Activated CD8-positive, alpha-beta memory T cell treated with anti-CD3 and anti-CD28 coated beads, Interleukin-2, amount 50 U/mL, for 4 hours (primary cell): Measurements from ENCODE around the gene PLCB1.
A peak's percentile ranks its signal among the peaks of the same experiment; 100 is the strongest.

ENCODE experiments used
- DNase-seq: peaks from one replicate; pipeline ENCODE4 v3.0.0-alpha.2; 2020

PLCB1 gene

DNA sequence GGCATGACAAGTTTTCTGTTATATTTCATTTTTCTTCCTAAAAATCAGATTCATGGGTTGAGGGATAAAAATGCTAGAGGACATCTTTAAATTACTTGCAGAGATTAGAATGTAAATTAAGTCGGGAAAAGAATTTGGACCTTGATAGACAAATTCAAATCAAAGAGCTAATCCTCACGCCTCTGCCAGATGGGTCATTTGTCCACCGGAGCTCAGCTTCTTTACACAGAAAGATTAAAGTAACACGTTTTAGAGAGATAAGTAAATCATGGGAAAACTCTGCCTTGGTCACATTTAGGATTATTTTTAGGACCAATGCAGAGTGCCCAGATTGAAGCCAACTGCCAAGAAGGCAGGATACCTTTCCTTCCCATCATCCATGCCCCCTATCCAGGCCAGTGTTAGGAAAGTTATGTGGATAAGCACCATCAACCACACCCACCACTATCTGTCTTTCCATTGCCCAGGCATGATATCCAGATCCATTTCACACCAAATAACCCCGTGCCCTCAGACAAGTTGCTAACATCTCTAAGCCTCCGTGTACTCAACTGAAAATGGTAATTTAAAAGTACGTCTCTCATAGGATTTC lies 539.4 kb downstream of the PLCB1 start:
- DNase-seq = no peak

DNA sequence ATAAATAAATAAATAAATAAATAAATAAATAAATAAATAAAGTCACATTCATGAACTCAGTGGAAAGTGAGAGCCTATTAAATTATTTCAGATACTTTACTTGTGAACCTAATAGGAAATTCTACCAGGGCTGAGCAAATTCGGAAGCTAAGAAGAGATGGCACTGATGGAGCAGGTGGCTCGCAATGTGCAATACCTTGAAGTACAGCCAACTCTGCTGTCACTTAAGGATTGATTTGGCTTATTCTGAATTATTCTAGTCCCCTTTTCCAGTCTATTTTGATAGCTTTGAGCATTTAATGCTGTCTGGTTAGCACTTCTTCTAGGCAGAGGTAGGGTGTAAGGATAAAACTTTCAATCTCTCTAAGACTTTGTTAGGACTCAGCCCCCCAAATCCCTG lies 541.0 kb downstream of the PLCB1 start:
- DNase-seq = no peak

- DNase-seq = no peak
Measured at GRCh38 chr20:8675896-8676295, 543.8 kb downstream of the PLCB1 start.

DNA sequence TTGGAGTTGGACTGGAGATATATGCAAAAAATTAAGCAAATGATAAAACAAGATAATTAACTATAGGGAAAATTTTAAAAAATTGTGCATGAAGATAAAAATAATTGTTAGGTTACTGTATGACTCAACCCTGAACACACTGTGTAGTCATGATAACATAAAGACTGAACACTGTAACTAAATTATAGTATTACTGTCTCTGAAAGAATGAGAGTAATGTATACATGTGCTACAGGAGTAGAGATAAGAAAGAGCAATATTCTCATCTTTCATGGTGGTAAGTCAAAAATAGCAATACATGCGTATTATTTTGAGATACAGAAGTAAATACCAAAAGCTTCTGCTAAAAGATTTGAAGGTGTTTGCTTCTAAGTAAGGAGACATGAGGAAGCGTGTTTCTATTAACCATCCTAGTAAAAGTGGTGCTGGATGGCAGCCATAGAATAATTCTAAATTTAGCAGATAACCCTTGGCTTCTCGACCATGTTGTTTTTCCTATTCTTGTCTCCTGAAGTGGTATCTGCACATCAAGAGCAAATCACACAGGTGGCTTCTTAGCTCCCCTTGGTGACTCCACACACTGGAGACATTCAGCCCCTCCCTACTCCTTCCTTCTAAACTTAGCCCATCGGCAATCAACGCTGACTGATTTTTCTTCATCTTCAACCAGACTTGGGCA lies 546.2 kb downstream of the PLCB1 start:
- no peak for DNase-seq

DNA sequence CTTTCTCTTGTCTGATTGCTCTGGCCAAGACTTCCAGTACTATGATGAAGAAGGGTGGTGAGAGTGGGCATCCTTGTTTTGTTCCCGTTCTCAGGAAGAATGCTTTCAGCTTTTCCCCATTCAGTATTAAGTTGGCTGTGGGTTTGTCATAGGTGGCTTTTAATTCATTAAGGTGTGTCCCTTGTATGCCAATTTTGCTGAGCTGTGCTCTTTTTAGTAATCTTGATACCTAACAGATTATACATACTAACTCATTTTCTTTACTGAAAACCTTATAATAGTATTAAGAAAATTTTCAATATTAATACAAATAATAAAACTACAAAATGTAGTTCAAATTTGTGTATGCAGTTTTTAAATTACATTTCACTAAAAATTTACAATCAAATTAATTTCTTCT lies 557.3 kb downstream of the PLCB1 start:
- no peak for DNase-seq

- no peak for DNase-seq
Measured at GRCh38 chr20:8690074-8690473, 558.0 kb downstream of the PLCB1 start.

GRCh38 chr20:8693709-8694108 lies 561.6 kb downstream of the PLCB1 start:
- DNase-seq = no peak

DNA sequence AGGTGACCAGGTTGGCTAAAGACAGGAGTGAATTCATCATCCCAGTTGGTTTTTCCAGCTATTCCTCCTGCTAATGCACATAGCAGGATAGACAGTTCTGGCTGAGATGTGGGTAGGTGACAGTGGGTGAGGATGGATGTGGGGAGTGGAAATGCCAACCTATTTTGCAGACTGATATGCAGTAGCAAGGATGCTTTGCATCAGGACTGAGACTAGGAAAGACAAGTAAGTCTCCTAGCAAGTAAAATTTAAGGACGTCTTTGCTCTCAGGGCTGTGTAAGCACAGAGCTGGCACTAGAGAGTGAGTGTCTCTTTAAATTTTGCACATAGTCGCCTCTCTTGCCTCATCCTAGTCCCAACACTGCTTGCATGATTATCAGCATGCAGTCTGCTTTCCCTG lies 568.7 kb downstream of the PLCB1 start:
- no peak for DNase-seq

DNA sequence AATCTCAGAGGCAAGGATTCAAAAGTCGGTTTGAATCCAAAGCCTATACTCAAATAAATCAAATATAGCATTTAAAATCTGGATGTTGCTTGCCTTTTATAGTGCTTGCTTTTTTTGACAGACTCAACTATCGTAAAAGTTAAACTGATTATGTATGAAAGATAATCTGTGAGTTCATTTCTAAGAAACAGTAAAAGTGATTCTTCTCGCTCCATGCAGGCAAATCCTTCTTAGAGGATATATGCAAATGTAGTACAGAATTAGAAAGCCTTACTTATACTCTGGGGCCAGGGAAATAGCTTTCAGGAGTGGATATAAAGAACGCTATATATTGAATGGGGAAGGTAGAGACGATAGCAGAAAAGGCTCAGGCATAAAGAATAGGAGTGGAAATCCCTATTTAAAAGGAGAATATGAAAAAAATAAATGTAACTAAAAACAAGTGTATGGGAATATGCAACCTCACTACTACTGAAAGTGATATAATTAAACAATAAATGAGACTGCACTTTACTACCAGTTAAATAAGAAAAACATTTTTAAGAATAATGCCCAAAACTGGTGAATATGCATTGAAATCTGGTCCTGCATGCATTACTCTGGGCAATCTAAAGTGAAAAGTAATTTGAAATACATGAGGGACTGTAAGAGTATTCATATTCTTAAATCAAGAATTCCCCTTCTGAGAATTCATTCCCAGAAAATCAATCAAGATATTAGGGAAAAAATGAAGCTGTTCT lies 575.1 kb downstream of the PLCB1 start:
- DNase-seq = no peak

- DNase-seq = no peak
Measured at GRCh38 chr20:8709627-8710026, 577.6 kb downstream of the PLCB1 start.

- no peak for DNase-seq
Measured at GRCh38 chr20:8711501-8711900, 579.4 kb downstream of the PLCB1 start.

DNA sequence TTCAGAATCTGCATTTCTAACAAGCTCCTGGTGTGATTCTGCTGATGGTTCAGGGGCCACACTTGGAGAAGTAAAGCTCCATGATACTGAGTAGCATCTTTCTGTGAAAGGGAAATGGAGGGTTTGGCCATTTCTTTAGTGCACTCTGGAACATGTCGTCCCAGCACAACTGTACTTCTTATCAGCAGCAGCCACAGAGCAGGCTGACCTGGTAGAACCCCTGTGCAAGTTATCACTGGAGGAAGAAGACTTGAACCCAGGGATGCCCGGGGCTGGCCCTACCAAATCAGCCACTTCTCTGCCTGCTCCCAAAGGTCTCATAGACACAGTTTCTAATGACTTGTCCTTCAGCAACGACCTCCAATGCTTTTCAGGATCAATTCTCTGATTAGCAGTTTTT lies 582.1 kb downstream of the PLCB1 start:
- no peak for DNase-seq

DNA sequence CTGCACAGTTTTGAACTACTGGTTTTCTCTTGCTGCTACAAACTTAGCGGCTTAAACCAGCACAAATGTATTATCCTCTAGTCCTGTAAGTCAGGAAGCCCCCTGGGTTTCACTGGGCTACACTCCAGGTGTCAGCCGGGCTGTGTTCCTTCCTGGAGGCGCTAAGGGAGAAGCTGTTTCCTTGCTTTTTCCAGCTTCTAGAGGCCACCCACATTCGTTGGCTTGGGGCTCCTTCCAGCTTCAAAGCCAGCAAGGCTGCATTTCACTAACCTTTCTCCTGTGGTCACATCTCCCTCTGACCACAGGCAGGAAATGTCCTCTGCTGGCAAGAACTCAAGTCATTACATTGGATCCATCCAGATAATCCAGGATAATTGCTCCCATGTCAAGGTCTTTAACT lies 586.2 kb downstream of the PLCB1 start:
- DNase-seq = no peak

DNA sequence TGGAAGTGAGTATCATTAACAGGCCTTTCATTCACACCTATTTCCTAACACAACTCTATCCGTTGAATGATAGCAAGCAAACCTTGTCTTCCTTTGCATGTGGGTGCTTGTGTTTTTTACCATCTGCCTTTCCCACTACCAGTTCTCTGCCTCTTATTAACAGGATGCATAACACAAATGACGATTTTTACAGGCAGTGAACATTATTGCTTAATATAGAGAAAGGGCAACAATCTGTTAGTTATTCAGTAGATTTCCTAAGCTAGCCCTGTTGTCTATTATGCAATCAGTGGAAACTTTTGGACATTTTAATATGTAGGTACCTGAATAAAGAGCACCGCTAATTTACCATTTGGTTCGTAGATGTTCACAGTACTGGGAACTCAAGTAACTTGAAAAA lies 588.0 kb downstream of the PLCB1 start:
- DNase-seq = no peak

- no peak for DNase-seq
Measured at GRCh38 chr20:8721098-8721497, 589.0 kb downstream of the PLCB1 start.

DNA sequence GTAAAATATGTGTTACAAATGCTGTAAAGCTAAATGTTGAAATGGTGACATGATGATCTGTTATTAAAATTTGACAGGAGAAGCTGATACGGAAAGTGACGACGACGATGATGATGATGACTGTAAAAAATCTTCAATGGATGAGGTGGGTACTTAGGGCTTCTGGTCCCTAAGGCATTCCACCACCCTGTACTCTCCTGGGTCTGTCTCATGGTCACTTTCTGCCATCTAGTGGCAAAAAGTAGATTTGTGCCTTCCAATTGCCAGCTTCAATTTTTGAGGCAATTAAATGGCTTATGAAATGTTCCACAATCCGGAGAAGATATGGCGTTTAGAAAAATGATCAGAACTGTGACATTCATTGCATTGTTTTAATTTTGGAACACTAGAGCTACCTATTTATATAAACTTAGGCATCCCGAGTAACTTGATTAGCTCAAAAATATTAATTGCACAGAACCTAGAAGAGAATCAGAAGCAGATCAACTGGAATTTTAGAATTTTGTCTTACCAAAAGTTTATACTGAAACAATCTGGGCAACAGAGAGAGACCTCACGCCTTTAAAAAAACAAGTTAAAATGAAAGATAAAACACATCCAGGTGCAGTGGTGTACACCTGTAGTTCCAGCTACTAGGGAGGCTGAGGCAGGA lies 590.3 kb downstream of the PLCB1 start:
- DNase-seq = peak; percentile 17

DNA sequence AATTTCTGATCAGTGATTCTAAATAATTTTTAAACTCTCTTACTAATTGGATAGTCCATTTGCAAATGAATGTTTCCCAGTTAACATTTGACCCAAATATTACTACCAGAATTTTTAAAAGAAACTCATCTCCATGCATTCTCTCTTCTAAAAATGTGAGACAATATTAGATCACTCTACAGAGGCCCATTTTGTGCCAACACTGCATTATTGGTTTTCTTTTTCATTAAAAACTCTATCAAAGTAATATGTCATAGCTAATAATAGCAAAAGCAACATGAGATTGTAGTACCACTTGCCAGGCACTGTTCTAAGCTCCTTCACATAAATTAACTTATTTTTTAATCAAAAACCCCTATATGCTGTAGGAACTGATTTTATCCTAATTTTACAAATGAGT lies 591.2 kb downstream of the PLCB1 start:
- no peak for DNase-seq

GRCh38 chr20:8724884-8725283 lies 592.8 kb downstream of the PLCB1 start:
- DNase-seq = no peak

GRCh38 chr20:8726460-8726859 lies 594.4 kb downstream of the PLCB1 start:
- no peak for DNase-seq

- DNase-seq = no peak
Measured at GRCh38 chr20:8735014-8735413, 602.9 kb downstream of the PLCB1 start.

DNA sequence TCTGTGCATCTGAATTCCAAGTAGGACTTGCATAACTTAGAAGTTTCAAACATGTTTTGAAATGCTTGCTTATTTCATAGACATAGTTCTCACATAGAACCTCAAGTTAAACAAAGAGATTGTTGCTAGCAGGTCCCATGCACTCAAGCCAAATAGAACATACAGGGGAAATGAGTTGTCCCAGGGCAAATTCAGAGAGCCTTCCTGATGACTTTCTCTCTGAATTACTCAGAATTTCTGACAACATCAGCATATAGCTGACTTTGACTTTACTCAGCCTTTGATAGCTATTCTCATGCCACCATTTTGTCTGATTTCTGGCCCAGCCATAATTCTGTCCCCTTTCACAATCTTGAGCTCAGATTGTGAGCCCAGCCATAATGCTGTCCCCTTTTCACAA lies 603.6 kb downstream of the PLCB1 start:
- DNase-seq = no peak

- DNase-seq = no peak
Measured at GRCh38 chr20:8740265-8740664, 608.2 kb downstream of the PLCB1 start.

- DNase-seq = no peak
Measured at GRCh38 chr20:8744228-8744844, 612.3 kb downstream of the PLCB1 start.
